Right lobe of liver (tissue), 6 donors: ENCODE measurements around the gene RASL12. TPM values are rescaled to one million over a fixed set of nuclear protein-coding genes. Genes with fewer than 3 reads are reported as not detected.
A peak's percentile ranks its signal among the peaks of the same experiment; 100 is the strongest.

Experiments used
- ATAC-seq, 4 donors: fragments of 200-7000 bp; cut with Tn5 transposase; one replicate each; pipeline ENCODE4 v1.9.1; 2020; ENCODE audit warnings: mild to moderate bottlenecking in 4 of 4, moderate library complexity in 4 of 4
- DNase-seq, 3 donors: peaks; one replicate each; pipeline ENCODE4 v3.0.0-alpha.2; 2020
- H3K27ac ChIP-seq, 3 donors: fragments of 200-600 bp; one replicate each; pipeline ENCODE4 v1.8.0; 2022
- H3K27me3 ChIP-seq, 2 donors: fragments of 200-600 bp; one replicate each; pipeline ENCODE4 v1.8.0; 2022
- H3K36me3 ChIP-seq, 4 donors: fragments of 200-600 bp; sonication (generic) in 1 of 4; one replicate each; pipeline versions ENCODE4 v1.5.1 to v1.8.0; 2017 to 2022; ENCODE audit warnings: control low read depth in 1 of 4
- H3K4me1 ChIP-seq, 4 donors: fragments of 200-600 bp; sonication (generic) in 1 of 4; one replicate each; pipeline versions ENCODE4 v1.5.1 to v1.8.0; 2017 to 2022; ENCODE audit warnings: control low read depth in 1 of 4
- H3K4me3 ChIP-seq, 3 donors: fragments of 200-600 bp; one replicate each; pipeline ENCODE4 v1.8.0; 2022
- H3K9me3 ChIP-seq, 4 donors: fragments of 200-600 bp; sonication (generic) in 1 of 4; one replicate each; pipeline versions ENCODE4 v1.5.1 to v1.8.0; 2017 to 2022; ENCODE audit warnings: control low read depth in 1 of 4
- CTCF ChIP-seq, 4 donors: fragments of 200-600 bp in 3 of 4; fragments of 450-650 bp in 1 of 4; IDR thresholded peaks; one replicate each; pipeline versions ENCODE4 v1.5.1 to v1.8.0; 2016 to 2022; ENCODE audit warnings: antibody characterized with exemption in 4 of 4, mild to moderate bottlenecking in 2 of 4
- POLR2A ChIP-seq: fragments of 450-650 bp; IDR thresholded peaks from one replicate; pipeline ENCODE4 v1.6.1; 2017; ENCODE audit warnings: antibody characterized with exemption, mild to moderate bottlenecking
- WGBS: methylation state at CpG from one replicate; pipeline ENCODE4 v1.1.6; 2018; ENCODE audit warnings: low coverage, low lambda C conversion rate; ENCODE audit not compliant: insufficient coverage; ENCODE audit errors: missing lambda C conversion rate; 5-methylcytosine and 5-hydroxymethylcytosine counted together
- intact Hi-C, 2 donors: fragments of 100-400 bp; cut with DNase I; formaldehyde crosslinking; loops; one replicate each; pipeline versions ENCODE4 v1.11.2 to v1.14.1; 2022
- total RNA-seq, 6 experiments: library from RNA; depleted of rRNA in 2 of 6; stranded (reverse); fragments of >200 nt in 2 of 6; fragmentation: NEBNext Ultra II Directional in 3 of 6; extraction: Animal tissue kit (Norgen Biotek cat#: 25700) in 3 of 6; gene quantifications; one replicate each; pipeline versions ENCODE4 v1.1.0 to v1.2.4, GENCODE V29; 2016 to 2023
- donor health status: DM: no; HTN: yes; CAD: no.
- donor health status: DM: no; HTN: no; CAD: no.
- donor health status: DM: no; HTN: no; CAD: no.
- donor health status: DM: no; HTN: yes; CAD: no.
- donor health status: DM: no; HTN: yes; CAD: no.

The RASL12 gene
- total RNA-seq, 6 experiments from 2014 or later = 0.07 to 1.5 (median 0.24) TPM

GRCh38 chr15:65072027-65072426 is 4.2 kb upstream of the RASL12 start:
- H3K4me3 ChIP-seq = no peak overlapping the region
- H3K27me3 ChIP-seq = peaks cover 0 to 4% of the 10 kb centered on the region in 2 donors
- ATAC-seq = peak in 1 of 4 donors; percentile 23
- DNase-seq = no peak
- no peak overlapping the region for H3K27ac ChIP-seq
- no peaks in the 10 kb centered on the region for H3K36me3 ChIP-seq
- intact Hi-C loops = no loop called here
- no peaks in the 10 kb centered on the region for H3K9me3 ChIP-seq
- TF ChIP-seq POLR2A = no peak
- TF ChIP-seq CTCF (IDR thresholded peaks at IDR 0.05) = no peak
- WGBS = 86% methylated on average over 1 of the region's 1 CpG
- H3K4me1 ChIP-seq = peaks cover 0 to 6% (median 0%) of the 10 kb centered on the region in 4 donors

- H3K27me3 ChIP-seq = peaks cover 0 to 4% of the 10 kb centered on the region in 2 donors
- H3K36me3 ChIP-seq = no peaks in the 10 kb centered on the region
- no peak for ATAC-seq
- no peaks in the 10 kb centered on the region for H3K9me3 ChIP-seq
- DNase-seq = no peak
- 60% methylated on average over 2 of the region's 5 CpGs for WGBS
- TF ChIP-seq CTCF (IDR thresholded peaks at IDR 0.05) (no peak), POLR2A (no peak)
- H3K4me1 ChIP-seq = peaks cover 0 to 6% (median 0%) of the 10 kb centered on the region in 4 donors
- H3K27ac ChIP-seq = no peak overlapping the region
- no peak overlapping the region for H3K4me3 ChIP-seq
- intact Hi-C loops = no loop called here
These were observed 3.6 kb upstream of the RASL12 start for GRCh38 chr15:65071381-65071811.

- no peak for TF ChIP-seq CTCF (IDR thresholded peaks at IDR 0.05)
- TF ChIP-seq POLR2A = no peak
- Histone ChIP-seq H3K36me3 (no peaks in the 10 kb centered on the region), H3K27ac (no peak overlapping the region), H3K27me3 (peaks cover 0 to 4% of the 10 kb centered on the region in 2 donors), H3K4me1 (peaks cover 0 to 6% (median 0%) of the 10 kb centered on the region in 4 donors), H3K9me3 (no peaks in the 10 kb centered on the region), H3K4me3 (no peak overlapping the region)
- no peak for DNase-seq
- 72% methylated on average over 3 of the region's 5 CpGs for WGBS
- intact Hi-C loops = no loop called here
- no peak for ATAC-seq
These were observed 2.2 kb upstream of the RASL12 start for GRCh38 chr15:65069779-65070546.

- H3K9me3 ChIP-seq = no peaks in the 10 kb centered on the region
- peaks cover 0 to 6% (median 0%) of the 10 kb centered on the region in 4 donors for H3K4me1 ChIP-seq
- TF ChIP-seq CTCF (IDR thresholded peaks at IDR 0.05) (no peak), POLR2A (no peak)
- H3K27ac ChIP-seq = no peak overlapping the region
- no CpG with 5 or more reads among the region's 1 CpG for WGBS
- intact Hi-C loops = no loop called here
- DNase-seq = no peak
- peaks cover 0 to 4% of the 10 kb centered on the region in 2 donors for H3K27me3 ChIP-seq
- peak in 1 of 4 donors; percentile 36 for ATAC-seq
- H3K4me3 ChIP-seq = no peak overlapping the region
- no peaks in the 10 kb centered on the region for H3K36me3 ChIP-seq
These were observed 1.4 kb upstream of the RASL12 start for GRCh38 chr15:65069179-65069578.
